22Rv1 (cell line): ENCODE results near the gene GRIA2.

Experiments
- ZFX ChIP-seq: fragments of 450-650 bp; IDR thresholded peaks from 2 replicates; pipeline ENCODE4 v1.6.1; 2017; ENCODE audit warnings: antibody characterized with exemption, borderline replicate concordance
- TF ChIP-seq, protein P1 (sequence below): fragments of 450-650 bp; IDR thresholded peaks from 2 replicates; pipeline ENCODE4 v1.5.1; 2017; ENCODE audit warnings: mild to moderate bottlenecking

- TF ChIP-seq, protein P1, sequence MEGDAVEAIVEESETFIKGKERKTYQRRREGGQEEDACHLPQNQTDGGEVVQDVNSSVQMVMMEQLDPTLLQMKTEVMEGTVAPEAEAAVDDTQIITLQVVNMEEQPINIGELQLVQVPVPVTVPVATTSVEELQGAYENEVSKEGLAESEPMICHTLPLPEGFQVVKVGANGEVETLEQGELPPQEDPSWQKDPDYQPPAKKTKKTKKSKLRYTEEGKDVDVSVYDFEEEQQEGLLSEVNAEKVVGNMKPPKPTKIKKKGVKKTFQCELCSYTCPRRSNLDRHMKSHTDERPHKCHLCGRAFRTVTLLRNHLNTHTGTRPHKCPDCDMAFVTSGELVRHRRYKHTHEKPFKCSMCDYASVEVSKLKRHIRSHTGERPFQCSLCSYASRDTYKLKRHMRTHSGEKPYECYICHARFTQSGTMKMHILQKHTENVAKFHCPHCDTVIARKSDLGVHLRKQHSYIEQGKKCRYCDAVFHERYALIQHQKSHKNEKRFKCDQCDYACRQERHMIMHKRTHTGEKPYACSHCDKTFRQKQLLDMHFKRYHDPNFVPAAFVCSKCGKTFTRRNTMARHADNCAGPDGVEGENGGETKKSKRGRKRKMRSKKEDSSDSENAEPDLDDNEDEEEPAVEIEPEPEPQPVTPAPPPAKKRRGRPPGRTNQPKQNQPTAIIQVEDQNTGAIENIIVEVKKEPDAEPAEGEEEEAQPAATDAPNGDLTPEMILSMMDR = no peak
- no peak for TF ChIP-seq ZFX
Measured at GRCh38 chr4:157245351-157245750, 24.8 kb downstream of the GRIA2 start.
